ENCODE measurements around the gene SIAH2. TPM values are rescaled to one million over a fixed set of nuclear protein-coding genes. Genes with fewer than 3 reads are reported as not detected.
A peak's percentile ranks its signal among the peaks of the same experiment; 100 is the strongest.

Gene SIAH2
- total RNA-seq, 4 donors from 2014 or later = 17.8 to 29.0 (median 20.4) TPM

GRCh38 chr3:150765949-150766720 lies 3.2 kb upstream of the SIAH2 start:
- WGBS, 2 donors = 88 to 89% methylated on average over 8 of the region's 8 CpGs

GRCh38 chr3:150764967-150765366 lies 2.0 kb upstream of the SIAH2 start:
- intact Hi-C loops (cut with DNase I) = loop anchor here (10.0 kb wide), 1 partner anchor 220 kb away; the partner anchor contains the start of genes EIF2A and SERP1
- Histone ChIP-seq H3K27ac (no peak overlapping the region), H3K4me1 (peaks cover 23 to 34% of the 10 kb centered on the region in 2 donors), H3K4me3 (replicated peaks in 1 of 3) (no peak overlapping the region), H3K27me3 (no peaks in the 10 kb centered on the region), H3K9me3 (no peaks in the 10 kb centered on the region), H3K36me3 (no peaks in the 10 kb centered on the region)
- TF ChIP-seq CTCF (IDR thresholded peaks at IDR 0.05) (no peak), POLR2A (IDR thresholded peaks at IDR 0.05) (no peak)
- 93 to 98% methylated on average over 2 of the region's 2 CpGs for WGBS, 2 donors
- no peak for DNase-seq

More at GRCh38 chr3:150765949-150766720, 3.2 kb upstream of the SIAH2 start:
- Histone ChIP-seq H3K27me3 (no peaks in the 10 kb centered on the region), H3K4me3 (replicated peaks in 1 of 3) (no peak overlapping the region), H3K36me3 (no peaks in the 10 kb centered on the region), H3K9me3 (no peaks in the 10 kb centered on the region), H3K4me1 (peaks cover 11 to 23% of the 10 kb centered on the region in 2 donors), H3K27ac (peak overlapping the region in 1 of 3 donors; percentile 24)
- intact Hi-C loops (cut with DNase I) = loop anchor here (10.0 kb wide), 1 partner anchor 221 kb away; the partner anchor contains the start of genes EIF2A and SERP1
- DNase-seq = no peak
- TF ChIP-seq CTCF (IDR thresholded peaks at IDR 0.05) = no peak
- TF ChIP-seq POLR2A (IDR thresholded peaks at IDR 0.05) = no peak

GRCh38 chr3:150764566-150764965 lies 1.6 kb upstream of the SIAH2 start:
- DNase-seq = no peak
- intact Hi-C loops (cut with DNase I) = loop anchor here (10.0 kb wide), 1 partner anchor 220 kb away; the partner anchor contains the start of genes EIF2A and SERP1
- peaks cover 27 to 34% of the 10 kb centered on the region in 2 donors for H3K4me1 ChIP-seq
- TF ChIP-seq CTCF (IDR thresholded peaks at IDR 0.05) (no peak), POLR2A (IDR thresholded peaks at IDR 0.05) (no peak)
- H3K9me3 ChIP-seq = no peaks in the 10 kb centered on the region
- no peaks in the 10 kb centered on the region for H3K36me3 ChIP-seq
- no peak overlapping the region for H3K4me3 ChIP-seq (replicated peaks in 1 of 3)
- WGBS, 2 donors = 65 to 69% methylated on average over 5 of the region's 5 CpGs
- H3K27ac ChIP-seq = peak overlapping the region in 2 of 3 donors; percentile 91 to 97
- H3K27me3 ChIP-seq = no peaks in the 10 kb centered on the region

- TF ChIP-seq POLR2A (IDR thresholded peaks at IDR 0.05) (no peak), CTCF (IDR thresholded peaks at IDR 0.05) (peak in 4 of 6 experiments; percentile 30 to 60 (median 44))
- intact Hi-C loops (cut with DNase I) = loop anchor here (10.0 kb wide), 1 partner anchor 219 kb away; the partner anchor contains the start of genes EIF2A and SERP1
- peak; percentile 72 to 76 for DNase-seq
- H3K4me1 ChIP-seq = peaks cover 21 to 29% of the 10 kb centered on the region in 2 donors
- no peaks in the 10 kb centered on the region for H3K27me3 ChIP-seq
- peak overlapping the region; percentile 4 to 73 (median 61) for H3K4me3 ChIP-seq (replicated peaks in 1 of 3)
- no peaks in the 10 kb centered on the region for H3K36me3 ChIP-seq
- peak overlapping the region; percentile 91 to 97 (median 94) for H3K27ac ChIP-seq
- WGBS, 2 donors = 6 to 8% methylated on average over 27 of the region's 27 CpGs
- H3K9me3 ChIP-seq = no peaks in the 10 kb centered on the region
Observed at GRCh38 chr3:150763841-150764483, 993 bp upstream of the SIAH2 start.

Data from thyroid gland (tissue), 4 donors.